OCI-LY7 (cell line): Measurements from ENCODE around the gene CDKN2B-AS1. TPM values are rescaled to one million over a fixed set of nuclear protein-coding genes. Genes with fewer than 3 reads are reported as not detected.

ENCODE experiments used
- BruUV-seq: library from RNA; stranded (reverse); fragments of 400-500 nt; replicated peaks from 2 replicates; lab custom pipeline; 2021; lab: Mats Ljungman, UMichigan
- CTCF ChIA-PET: fragments of 300-600 bp; sonication (Branson Sonifier 250); formaldehyde crosslinking; loops from one replicate; lab custom pipeline; 2022; ENCODE audit warnings: antibody characterized with exemption; ENCODE audit not compliant: unreplicated experiment; lab: Charles Lee
- POLR2A ChIA-PET: fragments of 300-600 bp; sonication (Branson Sonifier 250); formaldehyde crosslinking; loops from one replicate; lab custom pipeline; 2022; ENCODE audit warnings: antibody characterized with exemption; lab: Charles Lee
- DNase-seq: peaks from one replicate; pipeline ENCODE4 v3.0.0-alpha.2; 2015; ENCODE audit warnings: low spot score
- H2AFZ ChIP-seq: fragments of 200-600 bp; sonication (generic), shearing (Covaris generic); 2 replicates; pipeline ENCODE4 v1.6.1; 2014; ENCODE audit warnings: mild to moderate bottlenecking, antibody characterized with exemption, low read length, moderate library complexity
- H3K27ac ChIP-seq: fragments of 200-600 bp; sonication (generic); 2 replicates; pipeline ENCODE4 v1.5.1; 2014; ENCODE audit warnings: mixed run types, low read depth, mild to moderate bottlenecking, moderate library complexity, low read length, inconsistent platforms; ENCODE audit not compliant: poor library complexity, severe bottlenecking
- H3K36me3 ChIP-seq: fragments of 200-600 bp; sonication (generic); 2 replicates; pipeline ENCODE4 v1.6.1; 2014; ENCODE audit warnings: mild to moderate bottlenecking, antibody characterized with exemption, low read length, moderate library complexity, mixed read lengths; ENCODE audit not compliant: insufficient read depth
- H3K4me1 ChIP-seq: fragments of 200-600 bp; sonication (generic); 2 replicates; pipeline ENCODE4 v1.5.1; 2014; ENCODE audit warnings: mild to moderate bottlenecking, low read length; ENCODE audit not compliant: insufficient read depth, poor library complexity, severe bottlenecking
- H3K4me2 ChIP-seq: fragments of 200-600 bp; sonication (generic); 2 replicates; pipeline ENCODE4 v1.6.1; 2014; ENCODE audit warnings: mild to moderate bottlenecking, low read length
- H3K4me3 ChIP-seq: fragments of 200-600 bp; sonication (generic); 2 replicates; pipeline ENCODE4 v1.5.1; 2014; ENCODE audit warnings: mild to moderate bottlenecking, low read depth, low read length; ENCODE audit not compliant: poor library complexity, severe bottlenecking
- H3K79me2 ChIP-seq: fragments of 200-600 bp; sonication (generic); 2 replicates; pipeline ENCODE4 v1.6.1; 2016; ENCODE audit warnings: low read depth, mild to moderate bottlenecking, low read length, moderate library complexity, mixed read lengths; ENCODE audit not compliant: insufficient read depth
- H3K9me2 ChIP-seq: fragments of 200-600 bp; sonication (generic); 2 replicates; pipeline ENCODE4 v1.6.1; 2016; ENCODE audit warnings: mild to moderate bottlenecking, low read length, mixed read lengths; ENCODE audit not compliant: insufficient read depth
- H3K9me3 ChIP-seq: fragments of 200-600 bp; sonication (generic); 2 replicates; pipeline ENCODE4 v1.6.1; 2014; ENCODE audit warnings: mild to moderate bottlenecking, mixed run types, low read length, mixed read lengths
- H4K20me1 ChIP-seq: fragments of 200-600 bp; sonication (generic); 2 replicates; pipeline ENCODE4 v1.6.1; 2014; ENCODE audit warnings: mild to moderate bottlenecking, antibody characterized with exemption, low read length, moderate library complexity, mixed read lengths; ENCODE audit not compliant: insufficient read depth
- CTCF ChIP-seq: fragments of 200-600 bp; sonication (generic); conservative IDR thresholded peaks from 2 replicates; pipeline ENCODE4 v1.5.1; 2014; ENCODE audit warnings: mild to moderate bottlenecking, antibody characterized with exemption, low read length, moderate library complexity, mixed read lengths
- EZH2phosphoT487 ChIP-seq: fragments of 200-600 bp; sonication (generic); IDR thresholded peaks from 2 replicates; pipeline ENCODE4 v1.6.1; 2018; ENCODE audit warnings: low read depth, borderline replicate concordance, mild to moderate bottlenecking, mixed run types, antibody characterized with exemption, low read length, moderate library complexity, mixed read lengths
- intact Hi-C: fragments of 100-400 bp; cut with micrococcal nuclease; formaldehyde crosslinking; loops from one replicate; pipeline ENCODE4 v1.10.0; 2022; ENCODE audit not compliant: unreplicated experiment
- total RNA-seq, 2 experiments: library from RNA; depleted of rRNA in 1 of 2; stranded (reverse); fragments of >200 nt in 1 of 2; shearing (Covaris generic) in 1 of 2; gene quantifications; 2 replicates each; pipeline ENCODE4 v1.2.3, GENCODE V29; 2014 to 2022

The CDKN2B-AS1 gene
- total RNA-seq, 2 experiments from 2014 or later, result 20.4 to 24.3 TPM

- no peaks in the 10 kb centered on the region for H3K79me2 ChIP-seq
- DNase-seq, result no peak
- no peak overlapping the region for H3K4me3 ChIP-seq
- TF ChIP-seq EZH2phosphoT487 (no peak), CTCF (no peak)
- no peaks in the 10 kb centered on the region for H4K20me1 ChIP-seq
- no peak overlapping the region for H2AFZ ChIP-seq
- POLR2A ChIA-PET, result interaction anchor here (2.5 kb wide), 1 partner anchor 9 kb away, joined by 11 read pairs; no protein-coding TSS in a partner anchor
- no peaks in the 10 kb centered on the region; the same call in 1 of the 2 replicates for H3K36me3 ChIP-seq
- CTCF ChIA-PET, result no interaction called here
- no peak overlapping the region for H3K27ac ChIP-seq
- no peak overlapping the region for H3K4me2 ChIP-seq
- intact Hi-C loops, result no loop called here
- no TSS peak for BruUV-seq
- H3K9me2 ChIP-seq, result no peaks in the 10 kb centered on the region
- H3K4me1 ChIP-seq, result no peaks in the 10 kb centered on the region
- H3K9me3 ChIP-seq, result no peaks in the 10 kb centered on the region
Observed at GRCh38 chr9:22044583-22044982, 50.0 kb downstream of the CDKN2B-AS1 start.

GRCh38 chr9:22045423-22045822, 50.8 kb downstream of the CDKN2B-AS1 start:
- Histone ChIP-seq H3K4me1 (peaks cover under 1% of the 10 kb centered on the region), H3K27ac (no peak overlapping the region), H2AFZ (no peak overlapping the region), H3K79me2 (no peaks in the 10 kb centered on the region), H3K4me3 (no peak overlapping the region), H3K9me2 (no peaks in the 10 kb centered on the region), H3K36me3 (peaks cover 7% of the 10 kb centered on the region), H3K4me2 (no peak overlapping the region), H3K9me3 (no peaks in the 10 kb centered on the region), H4K20me1 (no peaks in the 10 kb centered on the region)
- DNase-seq, result no peak
- CTCF ChIA-PET, result interaction anchor here (0.9 kb wide), 1 partner anchor 199 kb away, joined by 3 read pairs; no protein-coding TSS in a partner anchor
- TF ChIP-seq CTCF (no peak), EZH2phosphoT487 (no peak)
- intact Hi-C loops, result no loop called here
- POLR2A ChIA-PET, result interaction anchor here (2.5 kb wide), 1 partner anchor 8 kb away, joined by 11 read pairs; no protein-coding TSS in a partner anchor
- BruUV-seq, result no TSS peak

GRCh38 chr9:22046243-22046885, 51.8 kb downstream of the CDKN2B-AS1 start:
- Histone ChIP-seq H3K79me2 (no peaks in the 10 kb centered on the region), H2AFZ (no peak overlapping the region), H4K20me1 (no peaks in the 10 kb centered on the region), H3K9me2 (no peaks in the 10 kb centered on the region), H3K4me1 (peaks cover 10% of the 10 kb centered on the region), H3K4me3 (no peak overlapping the region), H3K27ac (no peak overlapping the region), H3K4me2 (no peak overlapping the region), H3K9me3 (no peaks in the 10 kb centered on the region), H3K36me3 (peaks cover 10% of the 10 kb centered on the region)
- CTCF ChIA-PET, result interaction anchor here (0.9 kb wide), 1 partner anchor 198 kb away, joined by 3 read pairs; no protein-coding TSS in a partner anchor
- intact Hi-C loops, result no loop called here
- POLR2A ChIA-PET, result interaction anchor here (0.7 to 1.0 kb wide), 2 partner anchors 19 to 198 kb away, joined by 3 to 4 read pairs; no protein-coding TSS in a partner anchor
- TF ChIP-seq EZH2phosphoT487, result no peak
- TF ChIP-seq CTCF, result no peak
- no peak for DNase-seq
- BruUV-seq, result no TSS peak
